ENCODE results near the gene CD9.

CD9 gene

DNA sequence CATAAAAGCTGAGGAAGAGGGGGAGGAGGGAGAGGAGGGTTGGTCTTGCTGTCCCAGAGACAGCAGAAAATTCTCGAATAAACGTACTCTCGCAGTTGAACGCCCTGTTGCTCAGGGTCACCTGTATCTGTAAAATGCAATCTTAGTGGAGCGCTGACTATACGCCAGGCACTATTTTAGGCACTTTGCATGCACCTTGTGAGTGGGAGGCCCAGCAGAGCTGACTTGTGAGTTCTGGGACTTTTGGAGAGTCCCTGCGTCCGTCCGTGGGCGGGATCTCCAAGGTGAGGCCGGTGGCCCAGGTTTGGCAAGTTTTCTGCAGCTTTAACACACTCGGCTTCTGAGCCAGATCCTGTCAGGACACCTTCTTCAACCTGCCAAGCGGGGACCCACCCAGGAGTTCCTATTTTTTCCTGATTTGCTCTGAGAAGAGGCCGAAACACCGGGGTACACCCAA lies 77.8 kb downstream of the CD9 start:
- DNase-seq = peak in 1 of 3 donors; percentile 28

DNA sequence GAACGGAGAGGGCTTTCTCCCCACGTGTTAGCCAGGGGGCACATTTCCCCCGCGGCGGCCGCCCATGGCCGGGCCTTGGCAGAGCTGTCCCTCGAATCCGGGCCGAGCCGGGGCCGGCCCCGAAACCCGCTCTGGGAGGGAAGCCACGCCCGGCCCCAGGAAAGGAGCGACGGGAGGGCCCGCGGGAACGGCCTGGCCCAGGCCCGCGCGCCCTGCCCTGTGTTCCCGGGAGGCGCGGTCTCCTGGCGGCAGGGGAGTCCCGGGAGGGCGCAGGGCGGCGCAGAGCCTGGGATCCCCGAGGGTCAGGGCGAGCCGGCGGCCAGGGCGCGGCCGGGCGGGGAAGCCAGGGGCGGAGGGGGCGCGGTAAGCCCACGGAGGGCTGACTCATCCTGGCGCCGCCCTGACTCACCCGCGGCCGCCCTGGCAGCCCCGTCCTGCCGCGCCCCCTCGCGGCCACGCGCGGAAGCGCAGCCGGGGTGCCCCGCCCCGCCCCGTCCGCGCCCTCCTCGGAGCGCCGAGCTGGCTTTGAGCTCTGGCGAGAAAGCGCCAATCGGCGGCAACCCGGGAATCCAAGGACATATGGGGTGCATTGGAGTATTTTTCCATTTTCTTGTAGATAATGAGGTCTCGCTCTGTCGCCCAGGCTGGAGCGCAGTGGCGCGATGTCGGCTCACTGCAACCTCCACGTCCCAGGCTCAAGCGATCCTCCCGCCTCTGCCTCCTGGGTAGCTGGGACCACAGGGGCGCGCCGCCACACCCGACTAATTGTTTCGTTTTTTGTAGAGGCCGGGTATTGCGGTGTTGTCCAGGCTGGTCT lies 78.4 kb downstream of the CD9 start:
- peak; percentile 95 to 99 (median 97) for DNase-seq

DNA sequence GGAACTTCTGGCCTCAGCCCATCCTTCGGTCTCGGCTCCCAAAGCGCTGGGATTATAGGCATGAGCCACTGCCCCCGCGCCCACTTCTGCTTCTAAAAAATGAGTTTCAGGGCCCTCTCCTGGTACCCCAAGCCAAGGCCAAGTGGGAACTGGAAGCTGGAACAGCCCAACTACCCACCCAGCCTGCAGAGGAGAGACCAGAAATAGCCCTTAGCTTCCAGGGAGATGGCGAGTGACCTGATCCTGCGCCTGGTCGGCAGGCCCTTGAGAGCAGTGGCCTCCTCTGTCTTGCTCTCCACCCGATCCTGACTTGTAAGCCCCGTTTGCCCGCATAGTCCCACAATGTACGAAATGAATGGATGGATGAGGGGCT lies 79.0 kb downstream of the CD9 start:
- no peak for DNase-seq

DNA sequence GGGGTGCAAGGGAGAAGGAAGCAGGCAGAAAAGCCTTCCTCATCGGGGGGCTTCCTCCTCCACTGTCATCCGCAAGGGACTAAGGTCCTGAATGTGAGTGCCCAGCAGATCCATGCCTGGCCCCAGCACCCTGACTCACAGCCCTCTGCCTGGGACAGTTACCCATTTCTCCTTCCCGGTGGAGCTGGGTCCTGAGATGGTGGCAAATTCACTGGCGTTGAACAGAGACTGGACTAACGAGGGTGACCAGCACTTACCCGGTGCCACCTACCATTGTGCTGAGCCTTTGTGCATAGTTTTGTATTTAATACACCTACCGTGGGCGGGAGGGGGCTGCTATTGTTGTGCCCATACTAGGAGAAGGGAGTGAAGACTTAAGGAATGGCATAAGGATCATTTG lies 79.4 kb downstream of the CD9 start:
- no peak for DNase-seq

DNA sequence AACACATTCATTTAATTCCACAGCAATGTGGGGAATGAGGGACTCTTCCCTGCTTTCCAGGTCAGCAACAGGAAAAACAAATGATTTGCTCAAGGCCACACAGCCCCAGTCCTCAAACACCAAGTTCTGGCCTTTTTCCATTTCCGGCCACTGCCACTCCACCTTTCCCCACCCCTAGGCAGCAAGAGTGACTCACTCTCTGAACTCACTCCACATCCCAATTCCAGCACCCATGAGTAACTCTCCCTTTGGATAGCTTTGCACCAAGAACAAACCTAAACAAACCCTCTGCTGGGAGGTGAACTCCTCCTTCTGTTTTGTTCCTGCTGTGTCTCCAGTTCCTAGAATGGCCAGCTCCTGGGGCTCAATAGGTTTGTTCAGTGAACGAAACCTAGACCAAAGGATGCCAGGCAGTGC lies 79.9 kb downstream of the CD9 start:
- DNase-seq = peak; percentile 28 to 35 (median 31)

DNA sequence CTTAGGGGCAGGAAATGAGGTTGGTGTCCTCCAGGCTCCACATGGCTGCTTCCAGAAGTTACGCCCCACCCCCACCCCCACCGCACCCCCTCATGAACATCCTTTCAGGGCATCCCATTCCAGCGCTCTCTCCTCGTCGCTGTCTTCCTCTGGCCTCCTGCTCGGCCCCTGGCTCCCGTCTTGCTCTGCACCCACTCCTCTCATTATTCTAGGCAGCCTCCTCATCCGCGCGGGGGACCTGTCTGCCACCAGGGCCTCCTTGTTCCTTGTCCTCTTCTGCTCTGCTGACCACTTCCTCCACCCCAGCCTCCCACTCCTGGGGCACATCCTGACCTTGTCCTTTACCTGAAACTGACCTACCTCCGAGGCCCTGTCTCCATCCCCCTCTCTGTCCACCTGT lies 80.5 kb downstream of the CD9 start:
- DNase-seq = no peak

DNA sequence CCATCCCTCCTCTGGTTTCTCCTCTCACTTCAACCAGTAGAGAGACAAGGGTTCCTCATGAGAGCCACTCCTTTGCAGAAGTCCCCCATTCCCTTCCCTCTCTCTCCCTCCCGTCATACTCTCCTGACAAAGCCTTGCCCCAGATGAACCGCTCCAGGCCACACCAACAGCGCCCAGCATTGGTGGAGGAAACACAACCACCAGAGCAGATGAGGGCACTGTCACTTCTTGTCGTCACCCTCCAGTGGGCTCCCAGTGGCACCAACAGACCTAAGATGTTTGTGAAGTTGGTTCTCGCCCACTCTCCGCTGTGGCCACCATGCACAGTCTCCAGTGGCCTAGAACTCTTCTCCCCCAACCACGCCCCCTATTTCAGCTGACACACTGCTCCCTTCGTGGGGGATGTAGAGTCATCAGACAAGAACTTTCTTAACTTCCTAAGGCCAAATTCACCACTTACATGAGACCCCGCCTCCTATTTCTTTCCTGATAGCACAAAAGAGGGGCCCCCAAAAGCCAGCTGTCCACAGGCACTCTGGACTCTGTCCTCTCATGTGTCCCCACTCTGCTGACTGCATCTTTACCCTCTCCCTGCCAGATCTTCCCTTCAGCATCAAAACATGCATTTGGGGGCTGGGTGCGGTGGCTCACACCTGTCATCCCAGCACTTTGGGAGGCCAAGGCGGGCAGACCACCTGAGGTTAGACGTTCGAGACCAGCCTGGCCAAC lies 81.0 kb downstream of the CD9 start:
- no peak for DNase-seq

DNA sequence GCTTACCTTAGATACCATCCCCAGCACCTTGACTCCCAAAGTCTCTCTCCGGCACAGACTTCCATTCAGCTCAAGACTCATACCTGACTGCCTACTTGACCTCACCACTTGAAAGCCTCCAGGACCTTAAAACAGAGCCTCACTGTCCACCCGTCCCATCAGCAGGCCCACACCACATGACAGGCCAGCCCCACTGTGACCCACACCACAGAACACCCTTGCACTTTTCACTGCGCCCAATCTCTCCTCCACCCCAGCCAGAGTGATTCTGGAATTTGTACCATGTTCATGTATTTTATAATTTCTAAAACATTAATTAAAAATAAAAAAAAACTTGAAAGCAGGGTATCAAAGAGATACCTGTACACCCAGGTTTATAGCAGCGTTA lies 82.2 kb downstream of the CD9 start:
- no peak for DNase-seq

DNA sequence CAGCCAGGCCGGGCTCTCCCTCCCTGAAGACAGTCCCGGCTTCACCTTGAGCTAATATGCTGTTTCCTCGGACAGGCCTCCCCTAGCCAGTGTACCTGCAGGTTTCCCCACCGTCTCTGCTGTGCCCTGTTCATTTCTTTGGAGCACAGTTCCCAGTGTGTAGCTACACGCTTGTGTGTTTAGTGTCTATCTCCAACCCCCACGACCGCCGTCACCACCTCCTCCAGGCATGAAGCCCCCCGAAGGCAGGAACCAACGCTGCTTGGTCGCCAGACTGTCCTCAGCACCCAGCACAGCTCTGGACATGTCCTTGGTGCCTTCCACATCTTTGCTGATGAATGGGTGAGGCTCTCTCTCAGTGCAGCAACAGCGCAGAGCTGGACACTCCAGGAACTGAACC lies 84.1 kb downstream of the CD9 start:
- no peak for DNase-seq

DNA sequence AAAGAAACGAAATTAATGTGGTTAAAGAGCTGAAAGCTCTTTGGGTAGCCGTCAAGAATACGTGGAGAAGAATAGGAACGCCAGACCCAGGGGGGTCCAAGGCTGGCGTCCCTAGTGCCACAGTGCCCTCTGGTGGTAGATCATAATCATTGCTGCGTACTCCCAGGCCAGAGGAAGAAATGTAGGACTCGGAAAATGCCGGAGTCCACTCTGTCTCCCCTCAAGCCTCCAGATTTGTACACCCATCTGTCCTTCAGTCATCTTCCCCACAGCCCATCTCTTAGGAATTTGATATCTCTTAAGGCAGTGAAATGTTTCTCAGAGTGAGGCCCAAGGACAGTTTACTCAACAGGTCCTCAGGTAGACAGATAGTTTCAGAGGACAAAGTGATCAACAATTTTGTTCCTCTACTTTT lies 84.9 kb downstream of the CD9 start:
- DNase-seq = peak; percentile 65 to 79 (median 77)

DNA sequence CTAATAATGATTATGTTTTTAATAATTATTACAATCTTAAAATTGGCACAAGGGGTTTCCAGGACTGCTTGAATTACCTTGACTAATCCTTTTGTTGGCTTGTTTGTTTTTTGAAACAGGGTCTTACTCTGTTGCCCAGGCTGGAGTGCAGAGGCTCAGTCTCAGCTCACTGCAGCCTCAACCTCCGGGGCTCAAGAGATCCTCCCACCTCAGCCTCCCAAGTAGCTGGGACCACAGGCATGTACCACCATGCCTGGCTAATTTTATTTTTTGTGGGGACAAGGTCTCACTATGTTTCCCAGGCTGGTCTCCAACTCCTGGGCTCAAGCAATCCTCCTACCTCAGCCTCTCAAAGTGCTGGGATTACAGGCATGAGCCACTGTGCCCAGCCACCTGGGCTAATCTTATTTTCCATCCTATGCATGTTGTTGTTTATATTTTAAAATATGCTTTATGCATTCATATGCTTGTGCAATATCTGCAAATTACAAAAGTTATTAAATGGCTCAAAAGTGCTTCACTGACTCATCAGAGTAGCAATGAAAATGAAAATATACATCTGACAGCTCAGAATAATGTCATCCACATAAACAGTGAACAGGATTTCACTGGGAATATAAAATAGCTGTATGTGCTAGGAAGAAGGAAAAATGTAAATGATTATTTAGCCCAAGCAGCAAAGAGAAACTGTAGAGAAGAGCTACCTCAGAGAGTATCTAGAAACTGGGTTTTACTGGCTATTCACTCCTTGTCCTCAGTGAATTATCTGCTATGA lies 85.5 kb downstream of the CD9 start:
- DNase-seq = peak in 2 of 3 donors; percentile 34 to 45

Measured in suppressor macrophage treated with lipopolysaccharide for 1 hour (primary cell).